HepG2 (cell line): Measurements from ENCODE around the gene THSD4. TPM values are rescaled to one million over a fixed set of nuclear protein-coding genes. Genes with fewer than 3 reads are reported as not detected.

Experiments
- ATAC-seq: fragments of 200-7000 bp; cut with Tn5 transposase; 3 replicates; pipeline ENCODE4 v1.9.1; 2020; ENCODE audit warnings: mild to moderate bottlenecking, moderate library complexity
- BruUV-seq: library from RNA; stranded (reverse); fragments of 400-500 nt; replicated peaks from 2 replicates; lab custom pipeline; 2021; lab: Mats Ljungman, UMichigan
- CTCF ChIA-PET: fragments of 300-600 bp; formaldehyde crosslinking; extraction: SDS; loops from one replicate; lab custom pipeline; 2021; ENCODE audit warnings: low total read pairs, inconsistent platforms, low intra/inter-chr PET ratio; lab: Yijun Ruan, JAX
- POLR2A ChIA-PET: fragments of 350-600 bp; sonication (Branson Sonifier 250); formaldehyde crosslinking; loops from one replicate; lab custom pipeline; 2020; ENCODE audit warnings: antibody characterized with exemption, inconsistent platforms; lab: Yijun Ruan, JAX
- DNase-seq: peaks from one replicate; pipeline ENCODE4 v3.0.0-alpha.2; 2015; ENCODE audit warnings: low spot score
- FAIRE-seq: peaks from 3 replicates; lab custom pipeline; 2011; peaks lifted over from hg19 to GRCh38; lab: Jason Lieb, UNC
- H2AFZ ChIP-seq: one replicate; pipeline ENCODE4 v1.6.1; 2011; ENCODE audit warnings: low read length, inconsistent platforms
- H3K27ac ChIP-seq: fragments of 300-600 bp; 3 replicates; pipeline ENCODE4 v1.8.0; 2011; ENCODE audit warnings: mixed run types, mild to moderate bottlenecking, mixed read lengths, low read length, inconsistent platforms; ENCODE audit not compliant: insufficient read depth; ENCODE audit errors: extremely low read length
- H3K27me3 ChIP-seq, 2 experiments: fragments of 200-600 bp in 1 of 2; 2 replicates in 1 of 2; 3 replicates in 1 of 2; pipeline versions ENCODE4 v1.6.0 to v1.8.0; 2011; ENCODE audit warnings: low read length in 2 of 2, mild to moderate bottlenecking in 2 of 2, moderate library complexity in 2 of 2, inconsistent platforms in 1 of 2; ENCODE audit not compliant: insufficient read depth in 2 of 2, control insufficient read depth in 1 of 2
- H3K36me3 ChIP-seq, 2 experiments: fragments of 200-600 bp in 1 of 2; replicated peaks in 1 of 2; 2 replicates in 1 of 2; 3 replicates in 1 of 2; pipeline versions ENCODE4 v1.5.1 to v1.8.0; 2011; ENCODE audit warnings: low read length in 2 of 2, inconsistent platforms in 1 of 2; ENCODE audit not compliant: insufficient read depth in 2 of 2, control insufficient read depth in 1 of 2
- H3K4me1 ChIP-seq: 2 replicates; pipeline ENCODE4 v1.5.1; 2012; ENCODE audit warnings: low read length, inconsistent platforms; ENCODE audit not compliant: insufficient read depth
- H3K4me2 ChIP-seq: 2 replicates; pipeline ENCODE4 v1.6.0; 2011; ENCODE audit warnings: low read depth, low read length, inconsistent platforms
- H3K4me3 ChIP-seq, 3 experiments: fragments of 200-600 bp in 1 of 3; sonication (generic), shearing (Covaris generic) in 1 of 3; replicated peaks in 1 of 3; 2 replicates each; pipeline ENCODE4 v1.5.1; 2011 to 2016; ENCODE audit warnings: low read length in 3 of 3, inconsistent platforms in 2 of 3, low read depth in 2 of 3, mild to moderate bottlenecking in 2 of 3, control low read depth in 1 of 3, mixed read lengths in 1 of 3; ENCODE audit not compliant: insufficient read depth in 1 of 3
- H3K79me2 ChIP-seq: one replicate; pipeline ENCODE4 v1.6.1; 2011; ENCODE audit warnings: low read length, inconsistent platforms; ENCODE audit not compliant: insufficient read depth
- H3K9ac ChIP-seq: 2 replicates; pipeline ENCODE4 v1.6.0; 2011; ENCODE audit warnings: mild to moderate bottlenecking, low read depth, low read length, inconsistent platforms; ENCODE audit not compliant: insufficient read depth
- H3K9me3 ChIP-seq: 2 replicates; pipeline ENCODE4 v1.5.1; 2012; ENCODE audit warnings: mild to moderate bottlenecking, low read length
- H4K20me1 ChIP-seq: 2 replicates; pipeline ENCODE4 v1.6.0; 2011; ENCODE audit warnings: inconsistent platforms, mild to moderate bottlenecking, low read length, moderate library complexity; ENCODE audit not compliant: insufficient read depth
- DNMT3B ChIP-seq: conservative IDR thresholded peaks from 2 replicates; pipeline ENCODE4 v1.6.1; 2016; ENCODE audit warnings: missing biosample characterization, control low read depth
- KAT7 ChIP-seq: IDR thresholded peaks from 2 replicates; pipeline ENCODE4 v1.6.1; 2018; ENCODE audit warnings: borderline replicate concordance, missing compliant biosample characterization
- SAFB2 ChIP-seq: sonication (generic); formaldehyde crosslinking; IDR thresholded peaks from 2 replicates; pipeline ENCODE4 v1.5.1; 2020; ENCODE audit warnings: missing genetic modification reagents, low read depth, mild to moderate bottlenecking, borderline replicate concordance
- ZNF512 ChIP-seq: sonication (generic); formaldehyde crosslinking; IDR thresholded peaks from 2 replicates; pipeline ENCODE4 v1.4.0; 2020; ENCODE audit warnings: mild to moderate bottlenecking, missing genetic modification reagents
- ZNF709 ChIP-seq: sonication (generic); formaldehyde crosslinking; IDR thresholded peaks from 2 replicates; pipeline ENCODE4 v1.5.0; 2020; ENCODE audit warnings: mild to moderate bottlenecking, missing genetic modification reagents
- ZSCAN20 ChIP-seq: sonication (generic); formaldehyde crosslinking; IDR thresholded peaks from 2 replicates; pipeline ENCODE4 v1.4.0; 2020; ENCODE audit warnings: missing genetic modification reagents, mild to moderate bottlenecking, borderline replicate concordance
- ZSCAN31 ChIP-seq: sonication (generic); formaldehyde crosslinking; IDR thresholded peaks from 2 replicates; pipeline ENCODE4 v1.5.0; 2020; ENCODE audit warnings: low read depth, mild to moderate bottlenecking, missing genetic modification reagents
- WGBS: methylation state at CpG from one replicate; pipeline ENCODE4 v1.1.6; 2017; ENCODE audit warnings: low lambda C conversion rate; 5-methylcytosine and 5-hydroxymethylcytosine counted together
- in situ Hi-C: cut with HindIII; loops from 2 replicates; pipeline ENCODE4 v1.10.0; 2017; ENCODE audit warnings: low pct_unique_long_range_greater_than_20kb; ENCODE audit not compliant: extremely low pct_ligation_motif_present
- intact Hi-C: fragments of 100-400 bp; cut with micrococcal nuclease; formaldehyde crosslinking; loops from one replicate; pipeline ENCODE4 v1.10.0; 2022; ENCODE audit not compliant: unreplicated experiment
- polyA plus RNA-seq, 8 experiments: library from polyadenylated mRNA; depleted of rRNA in 3 of 8; stranded (reverse) in 7 of 8; unstranded in 1 of 8; fragments of >200 nt; fragmentation: Illumina TruSeq in 4 of 8; extraction: Trizol in 4 of 8; gene quantifications; 2 replicates each; pipeline versions ENCODE4 v1.2.1 to v1.2.3, GENCODE V29; 2011 to 2016; ENCODE audit warnings: low read depth in 4 of 8, missing spikeins in 1 of 8, mixed read lengths in 1 of 8; ENCODE audit not compliant: insufficient read depth in 1 of 8
- total RNA-seq, 5 experiments: library from RNA; depleted of rRNA; stranded (reverse); fragments of >200 nt; fragmentation: Illumina TruSeq; extraction: Trizol; gene quantifications; 2 replicates each; pipeline ENCODE4 v1.2.3, GENCODE V29; 2016; ENCODE audit warnings: low read depth in 1 of 5
- TF ChIP-seq, protein P1 (sequence below): sonication (generic); formaldehyde crosslinking; IDR thresholded peaks from 2 replicates; pipeline ENCODE4 v1.8.1; 2023; ENCODE audit warnings: missing genetic modification reagents, mild to moderate bottlenecking, borderline replicate concordance

The THSD4 gene
- total and polyA plus RNA-seq, 2 of the 13 experiments (the other 11 are each of a cell fraction or from before 2014, with no cell fraction given): 0.07 to 0.21 TPM

DNA sequence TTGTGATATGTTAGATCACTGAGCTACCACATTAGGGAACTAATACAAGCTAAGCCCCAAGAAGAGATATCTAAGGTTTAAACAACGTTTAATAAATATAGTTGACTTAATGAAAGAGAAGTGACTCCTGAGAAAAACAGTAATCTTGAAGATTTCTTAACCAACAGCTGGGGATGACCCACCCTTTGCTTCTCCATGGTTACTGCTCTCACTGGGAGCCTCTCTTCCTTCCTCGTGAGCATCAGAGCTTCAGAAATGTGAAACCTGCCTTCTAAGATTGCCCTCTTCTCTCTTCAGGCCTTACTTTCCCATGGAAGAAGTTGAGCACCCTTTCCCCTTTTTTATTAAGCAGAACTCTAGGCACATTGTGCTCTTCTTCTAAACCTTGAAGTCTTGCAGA is 562.9 kb downstream of the THSD4 start:
- TF ChIP-seq DNMT3B (CRISPR knock-in tag) (no peak), ZSCAN31 (CRISPR knock-in tag) (no peak), ZNF512 (CRISPR knock-in tag) (no peak), ZSCAN20 (CRISPR knock-in tag) (no peak), ZNF709 (CRISPR knock-in tag) (no peak), SAFB2 (CRISPR knock-in tag) (no peak), KAT7 (CRISPR knock-in tag) (no peak)
- TF ChIP-seq, protein P1, sequence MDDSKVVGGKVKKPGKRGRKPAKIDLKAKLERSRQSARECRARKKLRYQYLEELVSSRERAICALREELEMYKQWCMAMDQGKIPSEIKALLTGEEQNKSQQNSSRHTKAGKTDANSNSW (CRISPR knock-in tag): no peak
- no peaks in the 10 kb centered on the region for H3K79me2 ChIP-seq
- DNase-seq (no peak), FAIRE-seq (no peak), ATAC-seq (no peak)
- in situ Hi-C loops (no loop called here), intact Hi-C loops (no loop called here)
- no peaks in the 10 kb centered on the region for H4K20me1 ChIP-seq
- 2% methylated on average over 2 of the region's 2 CpGs for whole genome bisulfite sequencing
- H3K36me3 ChIP-seq: no peaks in the 10 kb centered on the region
- BruUV-seq: no TSS peak
- no peak overlapping the region for H3K27ac ChIP-seq
- no peak overlapping the region for H3K9ac ChIP-seq
- no peak overlapping the region for H3K4me2 ChIP-seq
- peaks cover 1 to 6% of the 10 kb centered on the region in 2 experiments; a peak in 2 of 5 replicates for H3K27me3 ChIP-seq
- CTCF ChIA-PET: no interaction called here
- POLR2A ChIA-PET: interaction anchor here (1.9 kb wide), 1 partner anchor 17 kb away, joined by 6 read pairs; no protein-coding TSS in a partner anchor
- peaks cover 57% of the 10 kb centered on the region for H3K4me1 ChIP-seq
- H2AFZ ChIP-seq: no peak overlapping the region
- H3K9me3 ChIP-seq: no peaks in the 10 kb centered on the region
- H3K4me3 ChIP-seq: no peak overlapping the region
